GM19025 (cell line): ENCODE data around the gene ALOX12.
"Not testable (repeated sequence)": the region's sequence is repeated elsewhere in the genome, so short reads cannot be mapped to it uniquely, and the experiment has no call there.

Experiments
- ATAC-seq: cut with Tn5 transposase; IDR thresholded peaks from one replicate; pipeline ENCODE4 v1.9.1; 2021; ENCODE audit warnings: mild to moderate bottlenecking, low read depth, moderate library complexity; ENCODE audit not compliant: unreplicated experiment

ALOX12 gene

GRCh38 chr17:7043182-7043496 is 47.3 kb downstream of the ALOX12 start:
- ATAC-seq: no peak

- no peak for ATAC-seq
Measured at GRCh38 chr17:7043497-7044198, 47.8 kb downstream of the ALOX12 start, which contains the start of gene SLC16A11. TSS of gene SLC16A11 (minus strand) at chr17:7044092. CDS start at chr17:7043513, 579 bp downstream.

GRCh38 chr17:7045492-7046126 is 49.8 kb downstream of the ALOX12 start:
- ATAC-seq: no peak

- ATAC-seq: no peak
Measured at GRCh38 chr17:7046127-7046724, 50.4 kb downstream of the ALOX12 start.

GRCh38 chr17:7046725-7047397 is 51.0 kb downstream of the ALOX12 start:
- not testable (repeated sequence) for ATAC-seq

GRCh38 chr17:7047566-7047965 is 51.7 kb downstream of the ALOX12 start:
- ATAC-seq: no peak

GRCh38 chr17:7048968-7049367 is 53.1 kb downstream of the ALOX12 start:
- ATAC-seq: no peak

GRCh38 chr17:7050583-7050982 is 54.7 kb downstream of the ALOX12 start:
- ATAC-seq: not testable (repeated sequence)

GRCh38 chr17:7056386-7056785 is 60.5 kb downstream of the ALOX12 start:
- no peak for ATAC-seq

- no peak for ATAC-seq
Measured at GRCh38 chr17:7058831-7059447, 63.1 kb downstream of the ALOX12 start.
